ENCODE measurements around the gene DERL3.

GRCh38 chr22:23877566-23877965 lies 38.8 kb upstream of the DERL3 start:
- TF ChIP-seq GATA3 (IDR thresholded peaks at IDR 0.05; ENCODE audit: low read depth, low read length) (no peak), GATA2 (IDR thresholded peaks at IDR 0.05; ENCODE audit: low read depth, low read length) (no peak)
